Measurements from ENCODE around the gene C1orf146.
"Not testable (repeated sequence)": the region's sequence is repeated elsewhere in the genome, so short reads cannot be mapped to it uniquely, and the experiment has no call there.

The C1orf146 gene

GRCh38 chr1:92276082-92276481 is 58.4 kb downstream of the C1orf146 start:
- no peak for DNase-seq

- no peak for DNase-seq
Measured at GRCh38 chr1:92277105-92277723, 59.5 kb downstream of the C1orf146 start.

- DNase-seq: not testable (repeated sequence)
Measured at GRCh38 chr1:92279781-92280180, 62.1 kb downstream of the C1orf146 start.

DNA sequence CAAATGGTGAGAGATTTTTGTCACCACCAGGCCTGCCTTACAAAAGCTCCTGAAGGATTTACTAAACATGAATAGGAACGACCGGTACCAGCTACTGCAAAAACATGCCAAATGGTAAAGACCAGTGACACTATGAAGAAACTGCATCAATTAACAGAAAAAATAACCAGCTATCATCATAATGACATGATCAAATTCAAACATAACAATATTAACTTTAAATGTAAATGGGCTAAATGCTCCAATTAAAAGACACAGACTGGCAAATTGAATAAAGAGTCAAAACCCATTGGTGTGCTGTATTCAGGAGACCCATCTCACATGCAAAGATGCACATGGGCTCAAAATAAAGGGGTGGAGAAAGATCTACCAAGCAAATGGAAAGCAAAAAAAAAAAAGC is 63.7 kb downstream of the C1orf146 start:
- not testable (repeated sequence) for DNase-seq

- no peak for DNase-seq
Measured at GRCh38 chr1:92291372-92291999, 73.8 kb downstream of the C1orf146 start.

Data from activated CD8-positive, alpha-beta memory T cell treated with anti-CD3 and anti-CD28 coated beads for 24 hours (primary cell).